ENCODE data around the gene RNF208.

- TF ChIP-seq, protein P1, sequence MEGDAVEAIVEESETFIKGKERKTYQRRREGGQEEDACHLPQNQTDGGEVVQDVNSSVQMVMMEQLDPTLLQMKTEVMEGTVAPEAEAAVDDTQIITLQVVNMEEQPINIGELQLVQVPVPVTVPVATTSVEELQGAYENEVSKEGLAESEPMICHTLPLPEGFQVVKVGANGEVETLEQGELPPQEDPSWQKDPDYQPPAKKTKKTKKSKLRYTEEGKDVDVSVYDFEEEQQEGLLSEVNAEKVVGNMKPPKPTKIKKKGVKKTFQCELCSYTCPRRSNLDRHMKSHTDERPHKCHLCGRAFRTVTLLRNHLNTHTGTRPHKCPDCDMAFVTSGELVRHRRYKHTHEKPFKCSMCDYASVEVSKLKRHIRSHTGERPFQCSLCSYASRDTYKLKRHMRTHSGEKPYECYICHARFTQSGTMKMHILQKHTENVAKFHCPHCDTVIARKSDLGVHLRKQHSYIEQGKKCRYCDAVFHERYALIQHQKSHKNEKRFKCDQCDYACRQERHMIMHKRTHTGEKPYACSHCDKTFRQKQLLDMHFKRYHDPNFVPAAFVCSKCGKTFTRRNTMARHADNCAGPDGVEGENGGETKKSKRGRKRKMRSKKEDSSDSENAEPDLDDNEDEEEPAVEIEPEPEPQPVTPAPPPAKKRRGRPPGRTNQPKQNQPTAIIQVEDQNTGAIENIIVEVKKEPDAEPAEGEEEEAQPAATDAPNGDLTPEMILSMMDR (conservative IDR thresholded peaks at IDR 0.05 in 1 of 2, IDR thresholded peaks at IDR 0.05 in 1 of 2; ENCODE audit: low read depth in 1 of 2, low read length in 2 of 2), result no peak
- TF ChIP-seq EZH2 (IDR thresholded peaks at IDR 0.05; ENCODE audit: low read length, missing control alignments), result no peak
These were observed 29.2 kb downstream of the RNF208 start for GRCh38 chr9:137192859-137193258.

All from fibroblast of lung (primary cell).